ENCODE data around the gene PLCXD3. TPM values are rescaled to one million over a fixed set of nuclear protein-coding genes. Genes with fewer than 3 reads are reported as not detected.

The PLCXD3 gene
- polyA plus RNA-seq, 1 of the 3 experiments (the other 2 are of a cell fraction), result 0.15 TPM

DNA sequence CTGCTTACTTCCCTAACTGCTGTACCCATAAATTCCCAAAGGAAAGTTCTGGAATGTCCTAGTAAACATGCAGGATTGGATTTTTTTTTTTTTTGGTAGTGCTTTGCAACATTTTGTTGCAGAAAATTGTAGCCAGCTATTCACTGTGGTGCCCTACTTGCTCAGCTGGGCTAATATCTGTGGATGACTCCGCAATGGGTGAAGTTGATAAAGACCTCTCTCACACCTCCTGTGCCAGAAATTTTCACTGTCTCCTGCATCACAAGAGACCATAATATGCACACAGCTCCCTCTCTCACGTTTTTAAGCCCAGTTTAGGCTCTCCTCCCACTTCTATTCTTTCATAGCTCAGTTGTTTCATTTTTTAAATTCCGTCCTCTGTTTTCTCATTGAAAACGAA, 160.6 kb downstream of the PLCXD3 start (continued):
- TF ChIP-seq, protein P1, sequence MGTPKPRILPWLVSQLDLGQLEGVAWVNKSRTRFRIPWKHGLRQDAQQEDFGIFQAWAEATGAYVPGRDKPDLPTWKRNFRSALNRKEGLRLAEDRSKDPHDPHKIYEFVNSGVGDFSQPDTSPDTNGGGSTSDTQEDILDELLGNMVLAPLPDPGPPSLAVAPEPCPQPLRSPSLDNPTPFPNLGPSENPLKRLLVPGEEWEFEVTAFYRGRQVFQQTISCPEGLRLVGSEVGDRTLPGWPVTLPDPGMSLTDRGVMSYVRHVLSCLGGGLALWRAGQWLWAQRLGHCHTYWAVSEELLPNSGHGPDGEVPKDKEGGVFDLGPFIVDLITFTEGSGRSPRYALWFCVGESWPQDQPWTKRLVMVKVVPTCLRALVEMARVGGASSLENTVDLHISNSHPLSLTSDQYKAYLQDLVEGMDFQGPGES (IDR thresholded peaks at IDR 0.05; ENCODE audit: low read depth, low read length), result no peak
- TF ChIP-seq, protein P2, sequence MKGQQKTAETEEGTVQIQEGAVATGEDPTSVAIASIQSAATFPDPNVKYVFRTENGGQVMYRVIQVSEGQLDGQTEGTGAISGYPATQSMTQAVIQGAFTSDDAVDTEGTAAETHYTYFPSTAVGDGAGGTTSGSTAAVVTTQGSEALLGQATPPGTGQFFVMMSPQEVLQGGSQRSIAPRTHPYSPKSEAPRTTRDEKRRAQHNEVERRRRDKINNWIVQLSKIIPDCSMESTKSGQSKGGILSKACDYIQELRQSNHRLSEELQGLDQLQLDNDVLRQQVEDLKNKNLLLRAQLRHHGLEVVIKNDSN (IDR thresholded peaks at IDR 0.05; ENCODE audit: borderline replicate concordance, low read depth), result no peak

DNA sequence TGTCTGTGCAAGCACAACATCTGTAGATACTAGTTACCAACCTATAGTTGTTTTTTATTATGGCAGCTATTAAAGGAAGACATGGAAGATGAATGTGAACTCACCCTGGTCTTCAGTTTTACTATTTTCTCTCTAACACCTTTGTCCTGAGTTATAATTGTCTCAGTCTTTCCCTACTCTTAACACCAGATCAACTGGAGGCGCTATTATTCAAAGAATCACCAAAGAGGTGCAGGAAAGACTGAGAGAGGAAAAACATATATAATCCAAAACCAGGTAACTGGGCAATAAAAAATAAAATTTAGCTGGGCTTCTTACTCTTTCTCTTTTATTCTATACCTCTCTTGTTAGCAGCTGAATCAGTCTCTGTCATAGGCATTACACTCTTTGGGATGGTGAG, 162.8 kb downstream of the PLCXD3 start:
- Histone ChIP-seq H3F3A (replicated peaks; ENCODE audit: insufficient read depth) (no peaks in the 10 kb centered on the region), H3K9ac (no peak overlapping the region), H2AFZ (ENCODE audit: low read depth) (no peak overlapping the region), H3K4me2 (no peak overlapping the region), H3K36me3 (replicated peaks in 1 of 2; ENCODE audit: control insufficient read depth in 1 of 2, insufficient read depth in 2 of 2, low read length in 1 of 2) (no peaks in the 10 kb centered on the region), H3K9me3 (no peaks in the 10 kb centered on the region), H3K27me3 (ENCODE audit: insufficient read depth) (no peaks in the 10 kb centered on the region), H3K27ac (ENCODE audit: low read depth in 2 of 2, low read length in 1 of 2) (peak overlapping the region in 1 of 2 experiments; percentile 50; a peak in 2 of 4 replicates), H3K79me2 (ENCODE audit: insufficient read depth) (no peaks in the 10 kb centered on the region), H4K20me1 (ENCODE audit: insufficient read depth) (no peaks in the 10 kb centered on the region), H3K4me3 (ENCODE audit: low read depth in 2 of 2, low read length in 1 of 2) (no peak overlapping the region), H3K9me2 (no peaks in the 10 kb centered on the region), H3K4me1 (ENCODE audit: control insufficient read depth in 1 of 2, insufficient read depth in 2 of 2, low read depth in 1 of 2, low read length in 1 of 2) (peaks cover 0 to 2% of the 10 kb centered on the region in 2 experiments; a peak in 3 of 4 replicates)
- ChIA-PET CTCF (interaction anchor here (0.8 to 3.8 kb wide), 6 partner anchors 14 to 495 kb away, joined by 3 to 16 read pairs (median 4); no protein-coding TSS in a partner anchor), POLR2A (no interaction called here)
- TF ChIP-seq MXI1 (IDR thresholded peaks at IDR 0.05; ENCODE audit: low read depth, low read length) (no peak), RAD21 (IDR thresholded peaks at IDR 0.05; ENCODE audit: low read length) (peak; percentile 37; the same call in 1 of the 2 replicates)
- 86% methylated on average over 1 of the region's 1 CpG for WGBS (ENCODE audit: low lambda C conversion rate)
- no peak for DNase-seq

DNA sequence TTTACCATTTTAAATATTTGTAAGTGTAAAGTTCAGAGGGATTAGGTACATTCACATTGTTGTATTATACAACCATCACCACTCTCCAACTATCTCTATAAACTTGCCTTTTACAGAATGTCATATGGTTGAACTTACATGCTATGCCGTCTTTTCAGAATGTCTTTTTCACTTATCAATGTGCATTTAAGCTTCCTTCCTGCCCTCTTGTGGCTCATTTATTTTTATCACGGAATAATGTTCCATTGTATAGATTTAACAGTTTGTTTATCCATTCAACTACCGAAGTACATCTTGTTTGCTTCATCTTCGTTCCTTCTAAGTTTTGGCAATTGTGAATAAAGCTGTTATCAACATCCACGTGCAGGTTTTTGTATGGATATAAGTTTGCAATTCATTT, 163.8 kb downstream of the PLCXD3 start:
- WGBS (ENCODE audit: low lambda C conversion rate), result 84% methylated on average over 5 of the region's 5 CpGs
- Histone ChIP-seq H3K36me3 (replicated peaks in 1 of 2; ENCODE audit: control insufficient read depth in 1 of 2, insufficient read depth in 2 of 2, low read length in 1 of 2) (no peaks in the 10 kb centered on the region), H3F3A (replicated peaks; ENCODE audit: insufficient read depth) (no peaks in the 10 kb centered on the region), H3K4me1 (ENCODE audit: control insufficient read depth in 1 of 2, insufficient read depth in 2 of 2, low read depth in 1 of 2, low read length in 1 of 2) (peaks cover 0 to 2% of the 10 kb centered on the region in 2 experiments; a peak in 3 of 4 replicates), H3K79me2 (ENCODE audit: insufficient read depth) (no peaks in the 10 kb centered on the region), H3K9me2 (no peaks in the 10 kb centered on the region), H3K27me3 (ENCODE audit: insufficient read depth) (no peaks in the 10 kb centered on the region), H3K9ac (no peak overlapping the region), H4K20me1 (ENCODE audit: insufficient read depth) (no peaks in the 10 kb centered on the region), H3K4me2 (no peak overlapping the region), H2AFZ (ENCODE audit: low read depth) (no peak overlapping the region), H3K27ac (ENCODE audit: low read depth in 2 of 2, low read length in 1 of 2) (peak overlapping the region in 1 of 2 experiments; percentile 91; a peak in 1 of 4 replicates), H3K9me3 (no peaks in the 10 kb centered on the region), H3K4me3 (ENCODE audit: low read depth in 2 of 2, low read length in 1 of 2) (no peak overlapping the region)
- POLR2A ChIA-PET, result no interaction called here
- CTCF ChIA-PET, result interaction anchor here (0.6 to 3.8 kb wide), 9 partner anchors 15 to 490 kb away, joined by 3 to 16 read pairs (median 3); partner anchors contain the start of gene PLCXD3
- DNase-seq, result no peak
- TF ChIP-seq MEF2A (IDR thresholded peaks at IDR 0.05; ENCODE audit: borderline replicate concordance, low read depth) (no peak), RAD21 (IDR thresholded peaks at IDR 0.05; ENCODE audit: low read length) (peak; percentile 50; the same call in 1 of the 2 replicates), SMC3 (IDR thresholded peaks at IDR 0.05; ENCODE audit: low read depth, low read length) (0 out of 2 replicates have a peak, but pooled peaks have one; percentile 11)

DNA sequence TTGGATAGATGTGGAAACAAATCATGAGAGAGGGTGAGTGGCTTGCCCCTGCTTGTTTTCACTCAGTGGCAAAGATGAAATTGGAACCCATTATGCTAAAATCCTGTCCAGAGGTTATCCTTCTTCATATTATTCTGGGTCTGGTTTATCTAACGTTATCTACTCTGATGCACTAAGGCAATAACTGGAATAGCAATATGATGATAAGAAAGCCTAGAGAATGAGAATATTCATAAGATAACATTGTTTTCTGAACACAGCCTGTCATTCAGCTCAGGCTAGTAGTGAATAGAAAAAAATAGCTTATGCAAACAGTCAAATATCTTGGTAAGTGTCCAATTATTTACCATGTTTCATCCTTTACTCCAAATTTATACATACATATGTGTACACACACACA, 165.1 kb downstream of the PLCXD3 start:
- WGBS (ENCODE audit: low lambda C conversion rate), result 8% methylated on average over 1 of the region's 1 CpG
- H3K4me2 ChIP-seq, result no peak overlapping the region
- H3K27ac ChIP-seq (ENCODE audit: low read depth in 2 of 2, low read length in 1 of 2), result peak overlapping the region in 1 of 2 experiments; percentile 91; a peak in 2 of 4 replicates
- peaks cover 0 to 2% of the 10 kb centered on the region in 2 experiments; a peak in 3 of 4 replicates for H3K4me1 ChIP-seq (ENCODE audit: control insufficient read depth in 1 of 2, insufficient read depth in 2 of 2, low read depth in 1 of 2, low read length in 1 of 2)
- CTCF ChIA-PET, result interaction anchor here (0.7 to 3.8 kb wide), 3 partner anchors 312 to 498 kb away, joined by 3 to 16 read pairs (median 3); no protein-coding TSS in a partner anchor
- peak; percentile 46 for DNase-seq
- POLR2A ChIA-PET, result no interaction called here
- no peak overlapping the region for H3K9ac ChIP-seq
- H3K4me3 ChIP-seq (ENCODE audit: low read depth in 2 of 2, low read length in 1 of 2), result no peak overlapping the region
- no peaks in the 10 kb centered on the region for H3F3A ChIP-seq (replicated peaks; ENCODE audit: insufficient read depth)
- no peaks in the 10 kb centered on the region for H3K9me3 ChIP-seq
- no peaks in the 10 kb centered on the region for H4K20me1 ChIP-seq (ENCODE audit: insufficient read depth)
- no peaks in the 10 kb centered on the region for H3K79me2 ChIP-seq (ENCODE audit: insufficient read depth)
- H2AFZ ChIP-seq (ENCODE audit: low read depth), result no peak overlapping the region
- H3K9me2 ChIP-seq, result no peaks in the 10 kb centered on the region
- no peaks in the 10 kb centered on the region for H3K27me3 ChIP-seq (ENCODE audit: insufficient read depth)
- H3K36me3 ChIP-seq (replicated peaks in 1 of 2; ENCODE audit: control insufficient read depth in 1 of 2, insufficient read depth in 2 of 2, low read length in 1 of 2), result no peaks in the 10 kb centered on the region
- TF ChIP-seq JUND (IDR thresholded peaks at IDR 0.05), result no peak
- no peak for TF ChIP-seq YY1 (IDR thresholded peaks at IDR 0.05; ENCODE audit: low read depth)
- no peak for TF ChIP-seq RAD21 (IDR thresholded peaks at IDR 0.05; ENCODE audit: low read length)
- TF ChIP-seq, protein P3, sequence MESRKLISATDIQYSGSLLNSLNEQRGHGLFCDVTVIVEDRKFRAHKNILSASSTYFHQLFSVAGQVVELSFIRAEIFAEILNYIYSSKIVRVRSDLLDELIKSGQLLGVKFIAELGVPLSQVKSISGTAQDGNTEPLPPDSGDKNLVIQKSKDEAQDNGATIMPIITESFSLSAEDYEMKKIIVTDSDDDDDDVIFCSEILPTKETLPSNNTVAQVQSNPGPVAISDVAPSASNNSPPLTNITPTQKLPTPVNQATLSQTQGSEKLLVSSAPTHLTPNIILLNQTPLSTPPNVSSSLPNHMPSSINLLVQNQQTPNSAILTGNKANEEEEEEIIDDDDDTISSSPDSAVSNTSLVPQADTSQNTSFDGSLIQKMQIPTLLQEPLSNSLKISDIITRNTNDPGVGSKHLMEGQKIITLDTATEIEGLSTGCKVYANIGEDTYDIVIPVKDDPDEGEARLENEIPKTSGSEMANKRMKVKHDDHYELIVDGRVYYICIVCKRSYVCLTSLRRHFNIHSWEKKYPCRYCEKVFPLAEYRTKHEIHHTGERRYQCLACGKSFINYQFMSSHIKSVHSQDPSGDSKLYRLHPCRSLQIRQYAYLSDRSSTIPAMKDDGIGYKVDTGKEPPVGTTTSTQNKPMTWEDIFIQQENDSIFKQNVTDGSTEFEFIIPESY (IDR thresholded peaks at IDR 0.05; ENCODE audit: borderline replicate concordance, low read depth), result no peak
- no peak for TF ChIP-seq RFX5 (IDR thresholded peaks at IDR 0.05; ENCODE audit: low read length)
- TF ChIP-seq, protein P4, sequence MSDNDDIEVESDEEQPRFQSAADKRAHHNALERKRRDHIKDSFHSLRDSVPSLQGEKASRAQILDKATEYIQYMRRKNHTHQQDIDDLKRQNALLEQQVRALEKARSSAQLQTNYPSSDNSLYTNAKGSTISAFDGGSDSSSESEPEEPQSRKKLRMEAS (IDR thresholded peaks at IDR 0.05; ENCODE audit: low read depth), result no peak
- peak; percentile 67; the same call in 1 of the 2 replicates for TF ChIP-seq FOXJ3 (CRISPR knock-in tag; IDR thresholded peaks at IDR 0.05)
- TF ChIP-seq MEF2A (IDR thresholded peaks at IDR 0.05; ENCODE audit: borderline replicate concordance, low read depth), result no peak
- TF ChIP-seq TCF12 (IDR thresholded peaks at IDR 0.05), result peak; percentile 57; the same call in 1 of the 2 replicates

Data from SK-N-SH (cell line).